G401 (cell line): ENCODE data around the gene CERKL. TPM values are rescaled to one million over a fixed set of nuclear protein-coding genes. Genes with fewer than 3 reads are reported as not detected.

ENCODE experiments used
- DNase-seq: peaks from one replicate; pipeline ENCODE4 v3.0.0-alpha.2; 2015; ENCODE audit warnings: low spot score
- in situ Hi-C: cut with HindIII; loops from 2 replicates; pipeline ENCODE4 v1.10.0; 2016; ENCODE audit warnings: low sequenced_read_pairs, mixed read lengths
- total RNA-seq: library from RNA; depleted of rRNA; stranded (reverse); fragments of >200 nt; shearing (Covaris generic); gene quantifications from 2 replicates; pipeline ENCODE4 v1.2.3, GENCODE V29; 2014

Gene CERKL
- total RNA-seq, 1 experiment from 2014 or later: not detected

DNA sequence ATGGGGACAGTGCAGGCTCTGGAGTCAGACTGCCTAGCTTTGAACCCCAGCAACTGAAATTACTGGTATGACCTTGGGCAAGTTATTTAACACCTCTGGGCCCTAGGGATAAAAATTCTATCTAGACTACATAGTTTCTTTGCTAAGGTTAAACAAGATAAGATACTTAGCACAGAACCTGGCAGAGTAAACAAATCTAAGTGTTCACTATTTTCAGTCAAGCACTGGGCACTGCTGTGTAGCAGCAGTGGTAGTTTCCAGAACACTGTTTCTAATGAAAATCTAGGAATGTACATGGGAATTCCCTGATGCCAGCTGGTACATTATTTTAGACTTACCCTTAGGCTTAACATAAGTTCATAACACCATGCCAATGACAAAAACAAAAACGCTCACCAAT is 17.2 kb downstream of the CERKL start:
- no peak for DNase-seq
- in situ Hi-C loops: no loop called here

GRCh38 chr2:181632733-181633401 is 24.0 kb downstream of the CERKL start:
- peak; percentile 60 for DNase-seq
- in situ Hi-C loops: no loop called here

DNA sequence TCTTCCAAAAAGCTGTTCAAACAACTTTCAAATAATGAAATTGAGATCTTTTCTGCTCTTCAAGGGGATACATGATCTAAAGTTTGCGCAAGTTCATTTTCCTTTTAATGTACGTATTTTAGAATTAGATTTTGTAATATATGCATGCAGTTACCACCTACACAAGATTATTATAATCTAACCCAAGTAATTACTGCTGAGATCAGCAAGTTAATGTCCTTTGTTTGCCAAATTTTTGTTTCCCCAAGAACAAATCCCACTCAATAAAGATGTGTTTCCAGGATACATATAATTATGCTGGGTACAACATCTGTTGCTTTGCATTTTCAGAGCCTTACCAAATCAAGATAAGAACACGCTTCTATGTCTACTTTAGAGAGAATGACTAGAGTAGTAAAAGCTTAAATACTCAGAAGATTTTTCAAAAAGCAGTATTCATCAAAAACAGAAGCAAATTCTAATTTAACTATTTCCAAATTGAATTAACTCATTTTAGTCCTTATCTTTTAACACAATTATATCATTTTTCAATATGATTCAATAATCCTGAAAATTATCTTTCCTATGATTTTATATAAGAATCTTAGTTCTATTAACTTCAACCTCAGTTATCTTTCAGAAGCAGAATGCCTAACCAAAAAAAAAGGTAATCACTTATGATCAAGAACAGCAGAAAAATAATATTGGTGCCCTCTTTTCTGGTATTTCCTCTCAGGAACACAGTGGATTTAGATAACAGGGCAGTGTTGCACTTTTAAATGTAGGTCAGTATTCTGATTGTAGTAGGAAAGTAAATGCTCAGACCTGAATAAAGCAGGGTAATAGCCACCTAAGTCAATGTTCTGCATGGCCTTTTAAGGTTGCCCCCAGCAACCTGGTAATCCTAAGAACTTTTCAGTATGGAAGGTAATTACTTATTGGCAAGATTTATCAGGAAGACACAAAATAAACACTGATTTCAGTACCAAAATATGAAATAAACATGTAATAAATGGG is 28.0 kb downstream of the CERKL start:
- DNase-seq: peak; percentile 63
- in situ Hi-C loops: no loop called here

DNA sequence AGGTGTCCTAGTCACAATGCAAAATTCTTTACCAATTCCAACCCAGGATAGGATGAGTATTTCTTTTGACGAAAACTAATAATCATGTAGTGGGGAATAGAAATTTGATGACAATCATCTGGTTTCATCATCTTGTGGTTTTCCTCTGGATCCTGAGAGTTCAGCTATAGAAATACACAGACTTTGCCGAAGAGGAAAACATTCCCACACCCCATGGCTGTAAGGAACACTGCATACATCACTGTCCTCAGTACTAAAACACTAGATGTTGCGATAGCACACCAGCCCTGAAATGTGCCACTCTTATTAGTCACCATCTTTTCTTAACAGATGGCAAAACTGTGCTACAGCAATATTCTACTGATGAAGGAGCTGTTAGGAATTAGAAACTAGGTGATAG is 29.4 kb downstream of the CERKL start:
- in situ Hi-C loops: no loop called here
- peak; percentile 62 for DNase-seq

- DNase-seq: peak; percentile 81
- in situ Hi-C loops: no loop called here
Observed at GRCh38 chr2:181626671-181627070, 30.2 kb downstream of the CERKL start.

GRCh38 chr2:181623159-181623558 is 33.7 kb downstream of the CERKL start:
- no peak for DNase-seq
- in situ Hi-C loops: no loop called here

DNA sequence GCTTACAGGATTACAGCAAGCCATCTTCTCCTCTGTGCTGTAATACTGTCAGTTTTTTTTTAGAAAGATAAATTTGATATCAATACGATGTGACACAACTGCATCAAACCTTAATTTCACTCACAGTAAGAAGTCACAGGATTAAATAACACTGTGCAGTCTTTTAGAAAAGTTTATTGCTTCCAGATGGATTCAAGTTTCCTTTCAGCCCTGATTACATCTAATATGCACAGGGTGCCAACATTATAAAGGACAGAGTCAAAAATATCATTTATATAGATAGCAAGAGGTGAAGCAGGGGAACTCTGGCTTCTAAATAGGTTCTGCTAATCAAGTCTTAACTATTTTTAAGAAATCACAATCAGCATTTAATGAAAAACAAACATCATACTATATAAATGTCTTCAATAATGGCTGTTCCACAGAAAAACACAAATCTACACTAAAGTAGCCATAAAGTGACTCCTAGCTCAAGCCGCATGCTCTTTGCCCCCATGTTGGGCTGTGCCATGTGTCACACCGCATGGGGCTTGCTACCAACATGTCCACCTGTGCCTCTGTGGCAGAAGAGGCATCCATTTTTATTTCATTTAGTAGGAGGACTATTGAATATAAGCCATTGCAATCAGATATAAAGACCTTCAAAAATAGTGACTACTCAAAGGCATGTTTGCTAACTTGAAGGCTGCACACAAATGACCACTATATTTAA is 35.0 kb downstream of the CERKL start:
- DNase-seq: peak; percentile 77
- in situ Hi-C loops: no loop called here

- DNase-seq: no peak
- in situ Hi-C loops: no loop called here
Observed at GRCh38 chr2:181619516-181619915, 37.4 kb downstream of the CERKL start.

GRCh38 chr2:181616715-181617114 is 40.2 kb downstream of the CERKL start:
- in situ Hi-C loops: no loop called here
- no peak for DNase-seq

- peak; percentile 80 for DNase-seq
- in situ Hi-C loops: no loop called here
Observed at GRCh38 chr2:181614874-181615638, 41.8 kb downstream of the CERKL start.

GRCh38 chr2:181613241-181613640 is 43.7 kb downstream of the CERKL start:
- in situ Hi-C loops: no loop called here
- DNase-seq: peak; percentile 73

GRCh38 chr2:181607629-181608590 is 49.0 kb downstream of the CERKL start:
- in situ Hi-C loops: no loop called here
- no peak for DNase-seq

DNA sequence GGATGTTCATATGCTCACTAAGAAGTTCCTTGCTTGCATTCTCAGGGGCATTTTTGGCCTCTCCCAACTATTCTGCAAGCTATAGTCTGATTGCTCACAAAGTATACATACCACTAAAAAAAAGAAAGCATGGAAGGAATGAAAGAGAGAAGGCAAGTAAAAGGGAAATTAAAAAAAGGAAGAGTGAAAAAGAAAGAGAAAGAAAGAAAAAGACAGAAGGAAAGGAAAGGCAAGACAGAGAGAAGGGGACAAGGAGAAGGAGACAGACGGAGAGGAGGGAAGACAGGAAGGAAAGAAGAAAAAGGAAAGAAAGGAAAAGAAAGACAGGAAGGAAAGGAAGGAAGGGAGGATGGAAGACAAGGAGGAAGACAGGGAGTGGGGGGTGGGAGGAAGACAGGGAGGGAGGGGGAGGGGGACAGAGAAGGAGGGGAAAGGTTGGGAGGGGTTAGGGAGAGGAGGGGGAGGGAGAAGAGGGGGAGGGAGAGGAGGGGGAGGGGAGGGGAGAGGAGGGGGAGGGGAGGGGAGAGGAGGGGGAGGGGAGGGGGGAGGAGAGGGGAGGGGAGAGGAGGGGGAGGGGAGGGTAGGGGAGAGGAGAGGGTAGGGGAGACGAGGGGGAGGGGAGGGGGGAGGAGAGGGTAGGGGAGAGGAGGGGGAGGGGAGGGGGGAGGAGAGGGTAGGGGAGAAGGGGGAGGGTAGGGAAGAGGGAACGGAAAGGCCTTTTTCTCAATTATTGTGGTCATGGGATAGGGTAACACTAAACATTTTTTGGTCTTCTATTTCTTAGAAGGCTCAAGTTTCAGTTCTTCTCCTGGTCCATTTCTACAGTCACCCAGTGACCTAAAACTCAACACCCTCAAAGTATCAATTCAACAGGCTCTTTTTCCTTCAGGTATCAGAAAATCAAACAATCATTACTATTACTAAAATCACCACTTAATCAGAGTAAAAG is 50.7 kb downstream of the CERKL start:
- in situ Hi-C loops: no loop called here
- no peak for DNase-seq

DNA sequence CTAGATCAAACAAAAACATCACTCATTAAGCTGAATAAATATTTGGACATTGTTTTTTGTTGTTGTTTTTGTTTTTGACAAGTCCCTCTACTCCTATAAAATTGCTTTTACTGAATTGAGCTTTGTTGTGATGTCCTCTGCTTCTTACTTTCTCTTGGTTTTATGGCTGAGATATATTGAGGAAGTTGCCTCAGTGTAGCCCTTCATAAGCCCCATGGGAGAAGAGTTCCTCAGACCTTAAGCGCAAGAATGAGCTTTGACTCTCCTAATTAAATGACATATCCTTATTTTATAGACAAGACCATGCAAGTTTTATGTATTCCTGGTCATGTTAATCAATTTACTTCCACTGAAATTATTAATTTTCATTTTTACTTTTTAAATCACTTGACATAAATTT is 54.9 kb downstream of the CERKL start:
- DNase-seq: no peak
- in situ Hi-C loops: no loop called here

DNA sequence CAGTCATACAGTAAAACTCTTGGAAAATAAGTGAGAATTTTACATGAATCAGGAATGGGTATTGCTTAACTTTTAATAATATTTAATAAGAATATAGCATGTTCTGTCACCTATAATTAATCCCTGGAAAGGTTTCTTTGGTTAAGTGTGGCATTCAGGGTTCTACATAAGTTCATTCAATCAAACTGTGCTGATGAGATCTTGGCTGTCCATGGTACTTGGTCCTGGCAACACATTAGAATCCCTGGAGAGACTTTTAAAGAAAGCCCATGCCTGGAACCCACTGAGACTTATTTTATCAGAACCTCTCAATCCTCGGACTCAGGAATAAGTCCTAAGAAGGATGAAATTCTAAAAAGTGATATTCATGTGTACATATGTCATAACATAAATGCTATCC is 60.3 kb downstream of the CERKL start:
- no peak for DNase-seq
- in situ Hi-C loops: no loop called here

DNA sequence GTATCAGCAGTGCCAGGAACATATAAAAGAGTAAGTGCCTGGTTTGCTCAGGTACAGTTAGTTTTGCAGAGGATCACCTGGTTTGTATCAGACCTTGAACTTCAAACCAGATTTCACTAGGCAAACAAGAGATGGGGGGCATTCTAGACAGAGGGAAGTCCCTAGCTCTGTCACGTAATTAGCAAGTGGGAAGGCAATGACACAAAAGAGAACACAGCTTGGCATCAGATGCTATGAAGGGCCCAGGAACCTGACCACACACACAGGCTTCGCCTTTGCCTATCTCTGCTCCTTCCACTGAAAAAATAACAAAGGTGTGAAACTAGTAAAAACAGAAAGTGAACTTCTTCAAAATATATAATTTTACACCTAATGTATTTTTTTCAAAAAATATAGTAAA is 62.6 kb downstream of the CERKL start:
- DNase-seq: no peak
- in situ Hi-C loops: no loop called here

GRCh38 chr2:181589779-181590178 is 67.1 kb downstream of the CERKL start:
- no peak for DNase-seq
- in situ Hi-C loops: no loop called here
